ENCODE results near the gene PARD3.
"Not testable (repeated sequence)": the region's sequence is repeated elsewhere in the genome, so short reads cannot be mapped to it uniquely, and the experiment has no call there.

PARD3 gene

GRCh38 chr10:34433241-34434076 lies 381.6 kb downstream of the PARD3 start:
- no peak for DNase-seq (ENCODE audit: low read depth in 2 of 2, low spot score in 1 of 2)

- DNase-seq (ENCODE audit: low read depth in 2 of 2, low spot score in 1 of 2): no peak
These were observed 382.5 kb downstream of the PARD3 start for GRCh38 chr10:34432589-34432988.

- no peak for DNase-seq (ENCODE audit: low read depth in 2 of 2, low spot score in 1 of 2)
These were observed 384.4 kb downstream of the PARD3 start for GRCh38 chr10:34430685-34431084.

- no peak for DNase-seq (ENCODE audit: low read depth in 2 of 2, low spot score in 1 of 2)
These were observed 386.6 kb downstream of the PARD3 start for GRCh38 chr10:34428501-34428900.

GRCh38 chr10:34427911-34428216 lies 387.2 kb downstream of the PARD3 start:
- DNase-seq (ENCODE audit: low read depth in 2 of 2, low spot score in 1 of 2): no peak

- not testable (repeated sequence) for DNase-seq (ENCODE audit: low read depth in 2 of 2, low spot score in 1 of 2)
These were observed 387.8 kb downstream of the PARD3 start for GRCh38 chr10:34427158-34427910.

- not testable (repeated sequence) for DNase-seq (ENCODE audit: low read depth in 2 of 2, low spot score in 1 of 2)
These were observed 388.4 kb downstream of the PARD3 start for GRCh38 chr10:34426538-34427157.

GRCh38 chr10:34426041-34426440 lies 389.1 kb downstream of the PARD3 start:
- DNase-seq (ENCODE audit: low read depth in 2 of 2, low spot score in 1 of 2): no peak

GRCh38 chr10:34423673-34424625 lies 391.1 kb downstream of the PARD3 start:
- DNase-seq (ENCODE audit: low read depth in 2 of 2, low spot score in 1 of 2): no peak

- no peak for DNase-seq (ENCODE audit: low read depth in 2 of 2, low spot score in 1 of 2)
These were observed 394.3 kb downstream of the PARD3 start for GRCh38 chr10:34420795-34421194.

GRCh38 chr10:34420273-34420672 lies 394.8 kb downstream of the PARD3 start:
- no peak for DNase-seq (ENCODE audit: low read depth in 2 of 2, low spot score in 1 of 2)

GRCh38 chr10:34415039-34415438 lies 400.1 kb downstream of the PARD3 start:
- DNase-seq (ENCODE audit: low read depth in 2 of 2, low spot score in 1 of 2): no peak

GRCh38 chr10:34413756-34414587 lies 401.1 kb downstream of the PARD3 start:
- DNase-seq (ENCODE audit: low read depth in 2 of 2, low spot score in 1 of 2): no peak

- no peak for DNase-seq (ENCODE audit: low read depth in 2 of 2, low spot score in 1 of 2)
These were observed 401.9 kb downstream of the PARD3 start for GRCh38 chr10:34413214-34413613.

GRCh38 chr10:34408956-34409355 lies 406.1 kb downstream of the PARD3 start:
- no peak for DNase-seq (ENCODE audit: low read depth in 2 of 2, low spot score in 1 of 2)

- DNase-seq (ENCODE audit: low read depth in 2 of 2, low spot score in 1 of 2): no peak
These were observed 406.7 kb downstream of the PARD3 start for GRCh38 chr10:34408381-34408780.

GRCh38 chr10:34407324-34407805 lies 407.7 kb downstream of the PARD3 start:
- DNase-seq (ENCODE audit: low read depth in 2 of 2, low spot score in 1 of 2): no peak

- no peak for DNase-seq (ENCODE audit: low read depth in 2 of 2, low spot score in 1 of 2)
These were observed 408.4 kb downstream of the PARD3 start for GRCh38 chr10:34406463-34407323.
